ENCODE results near the gene C19orf67.

Gene C19orf67

GRCh38 chr19:14119644-14120496 is 34.3 kb upstream of the C19orf67 start:
- Histone ChIP-seq H3K27me3 (ENCODE audit: insufficient read depth, low read depth, severe bottlenecking) (no peaks in the 10 kb centered on the region), H3K4me3 (ENCODE audit: low read depth, low read length) (no peak overlapping the region), H3K36me3 (peaks cover 36% of the 10 kb centered on the region), H3K27ac (peak overlapping the region; percentile 95), H3K9me3 (ENCODE audit: severe bottlenecking) (no peaks in the 10 kb centered on the region)
- no peak for DNase-seq
- TF ChIP-seq CTCF (IDR thresholded peaks at IDR 0.05; ENCODE audit: low read depth, low read length), result no peak

GRCh38 chr19:14119146-14119545 is 33.6 kb upstream of the C19orf67 start:
- H3K36me3 ChIP-seq, result peaks cover 29% of the 10 kb centered on the region
- peak overlapping the region; percentile 95 for H3K27ac ChIP-seq
- no peaks in the 10 kb centered on the region for H3K9me3 ChIP-seq (ENCODE audit: severe bottlenecking)
- no peak for DNase-seq
- H3K27me3 ChIP-seq (ENCODE audit: insufficient read depth, low read depth, severe bottlenecking), result no peaks in the 10 kb centered on the region
- peak overlapping the region; percentile 52; the same call in 1 of the 2 replicates for H3K4me3 ChIP-seq (ENCODE audit: low read depth, low read length)
- no peak for TF ChIP-seq CTCF (IDR thresholded peaks at IDR 0.05; ENCODE audit: low read depth, low read length)

GRCh38 chr19:14118165-14119051 is 32.8 kb upstream of the C19orf67 start:
- no peaks in the 10 kb centered on the region for H3K27me3 ChIP-seq (ENCODE audit: insufficient read depth, low read depth, severe bottlenecking)
- H3K9me3 ChIP-seq (ENCODE audit: severe bottlenecking), result no peaks in the 10 kb centered on the region
- TF ChIP-seq CTCF (IDR thresholded peaks at IDR 0.05; ENCODE audit: low read depth, low read length), result no peak
- peak overlapping the region; percentile 95 for H3K27ac ChIP-seq
- peaks cover 22% of the 10 kb centered on the region for H3K36me3 ChIP-seq
- peak overlapping the region; percentile 52 for H3K4me3 ChIP-seq (ENCODE audit: low read depth, low read length)
- DNase-seq, result peak; percentile 72

- Histone ChIP-seq H3K36me3 (peaks cover 22% of the 10 kb centered on the region), H3K27me3 (ENCODE audit: insufficient read depth, low read depth, severe bottlenecking) (no peaks in the 10 kb centered on the region), H3K4me3 (ENCODE audit: low read depth, low read length) (peak within 1 kb of the TSS; percentile 56), H3K27ac (peak within 1 kb of the TSS; percentile 95), H3K9me3 (ENCODE audit: severe bottlenecking) (no peaks in the 10 kb centered on the region)
- TF ChIP-seq CTCF (IDR thresholded peaks at IDR 0.05; ENCODE audit: low read depth, low read length), result no peak
- DNase-seq, result peak; percentile 98
These were observed 32.1 kb upstream of the C19orf67 start, which contains the start of gene PRKACA for GRCh38 chr19:14117668-14118164. TSS of gene PRKACA (minus strand) at chr19:14117762. CDS start at chr19:14117547, 215 bp downstream.

GRCh38 chr19:14116918-14117578 is 31.5 kb upstream of the C19orf67 start:
- Histone ChIP-seq H3K36me3 (peaks cover 19% of the 10 kb centered on the region), H3K9me3 (ENCODE audit: severe bottlenecking) (no peaks in the 10 kb centered on the region), H3K27me3 (ENCODE audit: insufficient read depth, low read depth, severe bottlenecking) (no peaks in the 10 kb centered on the region), H3K4me3 (ENCODE audit: low read depth, low read length) (peak overlapping the region; percentile 56), H3K27ac (peak overlapping the region; percentile 69)
- TF ChIP-seq CTCF (IDR thresholded peaks at IDR 0.05; ENCODE audit: low read depth, low read length), result no peak
- peak; percentile 47 for DNase-seq
